ENCODE measurements around the gene SULT1B1.

Gene SULT1B1

DNA sequence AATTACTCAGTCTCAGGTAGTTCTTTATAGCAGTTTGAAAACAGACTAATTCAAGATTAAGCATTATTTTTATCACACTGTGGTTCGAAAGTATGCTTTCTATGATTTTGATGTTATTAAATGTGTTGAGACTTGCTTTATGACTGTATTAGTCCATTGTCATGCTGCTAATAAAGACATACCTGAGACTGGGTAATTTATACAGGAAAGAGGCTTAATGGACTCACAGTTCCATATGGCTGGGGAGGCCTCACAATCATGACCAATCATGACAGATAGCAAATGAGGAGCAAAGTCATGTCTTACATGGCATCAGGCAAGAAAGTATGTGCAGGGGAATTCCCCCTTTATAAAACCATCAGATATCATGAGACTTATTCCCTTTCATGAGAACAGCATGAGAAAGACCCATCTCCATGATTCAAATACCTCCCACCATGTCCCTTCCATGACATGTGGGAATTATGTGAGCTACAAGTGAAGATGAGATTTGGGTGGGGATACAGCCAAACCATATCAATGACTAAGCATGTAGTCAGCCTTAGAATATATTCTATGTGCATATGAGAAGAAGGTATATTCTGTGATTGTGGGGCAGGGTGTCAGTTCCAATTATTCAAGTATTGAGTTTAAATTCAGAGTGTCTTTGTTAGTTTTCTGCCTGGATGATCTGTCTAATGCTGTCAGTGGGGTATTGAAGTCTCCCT, 62.7 kb downstream of the SULT1B1 start:
- DNase-seq (ENCODE audit: low read depth in 2 of 2) = no peak

DNA sequence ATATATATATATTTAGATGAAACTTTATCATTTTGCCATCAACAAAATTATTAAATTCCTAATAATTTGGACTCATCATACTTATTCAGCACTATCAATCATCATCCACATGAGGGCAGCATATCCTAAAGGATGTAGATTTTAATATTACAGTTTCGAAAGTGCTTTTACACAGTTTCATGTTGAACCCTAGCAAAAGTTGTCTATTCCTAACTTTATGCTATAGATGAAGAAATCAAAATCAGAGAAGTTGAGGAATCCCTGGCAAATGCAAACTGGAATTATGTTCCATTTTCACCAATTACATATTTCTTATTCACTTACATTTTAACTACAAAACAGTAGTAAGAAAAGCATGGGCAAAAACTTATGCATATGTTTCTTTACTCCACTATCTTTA, 70.8 kb downstream of the SULT1B1 start:
- no peak for DNase-seq (ENCODE audit: low read depth in 2 of 2)

DNA sequence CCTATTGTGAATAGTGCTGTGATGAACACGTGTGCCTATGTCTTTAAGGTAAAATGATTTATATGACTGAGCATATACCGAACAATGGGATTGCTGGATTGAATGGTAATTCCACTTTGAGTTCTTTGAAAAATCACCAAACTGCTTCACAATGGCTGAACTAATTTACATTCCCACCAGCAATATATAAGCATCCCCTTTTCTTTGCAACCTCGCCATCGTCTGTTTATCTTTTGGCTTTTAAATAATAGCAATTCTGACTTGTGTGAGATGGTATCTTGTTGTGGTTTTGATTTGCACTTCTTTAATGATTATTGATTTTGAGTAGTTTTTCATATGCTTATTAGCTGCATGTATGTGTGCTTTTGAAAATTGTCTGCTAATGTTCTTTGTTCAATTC, 75.6 kb downstream of the SULT1B1 start:
- no peak for DNase-seq (ENCODE audit: low read depth in 2 of 2)

Data from activated CD4-positive, alpha-beta T cell treated with anti-CD3 and anti-CD28 coated beads for 24 hours (primary cell).